HG03060 (cell line): Measurements from ENCODE around the gene SMC1A.

Source experiments
- ATAC-seq: cut with Tn5 transposase; IDR thresholded peaks from one replicate; pipeline ENCODE4 v1.9.1; 2021; ENCODE audit warnings: low read depth, moderate number of reproducible peaks; ENCODE audit not compliant: unreplicated experiment

SMC1A gene

DNA sequence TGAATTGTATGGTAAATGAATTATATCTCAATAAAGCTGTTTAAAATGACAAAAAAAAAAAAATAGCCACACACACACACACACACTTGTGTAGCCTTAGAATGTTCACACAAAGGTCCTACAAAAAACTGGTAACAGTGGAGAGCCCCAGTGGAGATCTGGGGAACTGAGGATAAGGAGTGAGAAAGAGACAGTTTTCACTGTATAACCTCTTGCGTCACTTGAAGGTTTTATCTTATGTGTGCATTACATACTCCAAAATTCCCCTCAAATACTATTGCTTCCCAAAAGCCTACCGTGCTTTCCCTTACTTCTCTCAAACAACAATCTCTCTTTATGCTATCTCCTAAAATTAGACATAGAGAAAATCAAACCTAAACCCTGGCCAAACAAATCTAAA, 67.8 kb downstream of the SMC1A start:
- ATAC-seq, result no peak

GRCh38 chrX:53347948-53348347, 74.5 kb downstream of the SMC1A start:
- ATAC-seq, result no peak

DNA sequence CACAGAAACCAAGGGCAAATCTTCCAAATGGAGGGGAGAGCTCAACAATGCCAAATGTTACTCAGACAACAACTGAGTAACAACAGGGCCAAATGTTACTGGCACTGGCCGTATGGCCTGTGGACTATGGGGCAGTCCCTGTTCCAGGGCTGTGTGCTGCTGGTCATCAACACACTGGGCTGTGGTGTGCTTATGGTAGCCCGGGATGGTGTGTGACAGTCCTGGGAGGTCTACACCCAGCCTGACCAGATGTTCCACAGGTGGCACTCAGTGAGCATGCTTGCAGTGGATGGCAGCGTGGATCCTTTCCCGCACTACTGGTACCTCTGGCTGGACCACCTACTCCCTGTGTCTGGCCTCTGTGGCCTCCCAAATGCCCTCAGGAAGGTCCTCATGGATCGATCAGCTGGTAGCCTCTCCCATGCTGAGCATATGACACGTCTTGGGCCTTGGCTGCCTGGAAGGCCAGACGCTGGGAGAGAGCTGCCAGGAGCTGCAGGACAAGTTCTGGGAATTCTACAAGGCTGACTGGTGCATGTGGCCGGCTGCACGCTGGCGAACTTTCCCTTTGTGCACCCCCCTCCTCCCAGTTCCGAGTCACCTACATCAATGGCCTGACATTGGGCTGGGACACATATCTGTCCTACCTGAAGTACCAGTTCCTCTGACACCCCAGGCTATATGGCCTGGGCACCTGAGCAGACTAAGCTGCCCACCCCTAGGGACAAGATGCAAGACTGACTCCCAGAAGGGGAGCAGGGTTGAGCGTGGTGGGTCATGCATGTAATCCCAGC, 81.4 kb downstream of the SMC1A start:
- no peak for ATAC-seq

GRCh38 chrX:53337101-53337500, 85.4 kb downstream of the SMC1A start:
- no peak for ATAC-seq

DNA sequence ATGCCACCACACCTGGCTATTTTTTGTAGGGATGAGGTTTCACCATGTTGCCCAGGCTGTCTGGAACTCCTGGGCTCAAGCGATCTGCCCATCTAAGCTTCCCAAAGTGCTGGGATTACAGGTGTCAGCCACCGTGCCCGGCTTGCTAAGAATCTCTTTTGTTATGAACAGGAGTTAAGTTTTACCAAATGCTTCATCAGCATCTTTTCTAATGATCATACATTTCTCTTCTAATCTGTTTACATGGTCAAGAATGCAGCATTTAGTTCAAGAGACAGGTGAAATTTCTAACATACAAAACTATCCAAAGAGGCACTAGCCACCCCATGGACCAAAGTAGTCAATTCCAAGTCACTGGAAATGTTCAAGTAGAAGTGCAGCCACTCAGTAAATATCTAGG, 88.6 kb downstream of the SMC1A start:
- ATAC-seq, result no peak

DNA sequence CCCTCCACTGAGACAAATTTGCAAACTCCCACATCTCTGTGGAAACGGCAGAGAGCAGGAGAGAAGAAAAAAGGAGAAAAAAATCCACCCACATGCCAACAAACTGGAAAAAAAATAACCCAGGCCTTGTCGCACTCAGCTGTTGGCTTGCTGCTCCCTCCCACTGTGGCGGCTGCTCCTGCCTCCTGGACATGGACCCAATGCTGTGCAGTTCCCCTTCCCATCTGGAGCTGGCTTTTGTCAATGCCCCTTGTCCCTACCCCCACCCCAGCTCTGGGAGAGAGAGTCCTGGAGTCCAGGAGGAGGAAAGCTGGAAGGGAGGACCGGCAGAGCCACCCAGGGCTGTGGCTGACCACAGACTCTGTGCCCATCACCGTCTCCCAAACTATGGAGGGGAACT, 90.2 kb downstream of the SMC1A start:
- ATAC-seq, result no peak

DNA sequence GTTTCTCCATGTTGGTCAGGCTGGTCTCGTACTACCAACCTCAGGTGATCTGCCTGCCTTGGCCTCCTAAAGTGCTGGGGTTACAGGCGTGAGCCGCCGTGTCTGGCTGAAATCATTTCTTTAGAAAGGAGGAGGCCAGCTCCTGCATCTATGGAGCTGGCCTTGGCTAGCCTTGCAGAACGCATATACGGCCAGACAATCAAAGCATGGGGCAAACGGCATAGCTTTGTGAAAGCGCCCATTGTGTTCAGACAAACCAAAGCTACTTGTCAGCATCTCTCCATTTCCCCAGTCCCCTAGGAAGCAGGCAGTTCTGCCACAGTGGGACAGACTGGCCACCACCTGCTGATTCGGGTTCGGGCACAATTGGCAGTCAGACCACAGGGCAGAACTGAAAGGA, 92.1 kb downstream of the SMC1A start:
- no peak for ATAC-seq

GRCh38 chrX:53324803-53325202, 97.7 kb downstream of the SMC1A start:
- no peak for ATAC-seq
